HEK293 (cell line): ENCODE measurements around the gene CNFN.

ENCODE experiments used
- FEZF1 ChIP-seq: fragments of 450-650 bp; formaldehyde crosslinking; IDR thresholded peaks from 2 replicates; pipeline ENCODE4 v1.5.1; 2016; ENCODE audit warnings: missing biosample characterization, missing genetic modification characterization
- GLIS1 ChIP-seq: fragments of 450-650 bp; formaldehyde crosslinking; IDR thresholded peaks from 2 replicates; pipeline ENCODE4 v1.5.1; 2016; ENCODE audit warnings: missing biosample characterization, missing genetic modification characterization
- HOXC10 ChIP-seq: sonication (generic); formaldehyde crosslinking; IDR thresholded peaks from 2 replicates; pipeline ENCODE4 v1.8.1; 2023; ENCODE audit warnings: mild to moderate bottlenecking, missing genetic modification reagents
- PBX3 ChIP-seq: sonication (generic); formaldehyde crosslinking; IDR thresholded peaks from 2 replicates; pipeline ENCODE4 v1.8.1; 2022; ENCODE audit warnings: mild to moderate bottlenecking, moderate library complexity, missing genetic modification reagents
- PRDM2 ChIP-seq: fragments of 450-650 bp; formaldehyde crosslinking; IDR thresholded peaks from 2 replicates; pipeline ENCODE4 v1.5.1; 2016; ENCODE audit warnings: missing biosample characterization, missing genetic modification characterization, borderline replicate concordance
- PRDM6 ChIP-seq: fragments of 450-650 bp; formaldehyde crosslinking; IDR thresholded peaks from 2 replicates; pipeline ENCODE4 v1.5.1; 2017; ENCODE audit warnings: missing biosample characterization, missing genetic modification characterization
- SP7 ChIP-seq: fragments of 450-650 bp; formaldehyde crosslinking; IDR thresholded peaks from 2 replicates; pipeline ENCODE4 v1.5.1; 2016; ENCODE audit warnings: missing biosample characterization, missing genetic modification characterization
- TCF7L2 ChIP-seq: IDR thresholded peaks from 2 replicates; pipeline ENCODE4 v1.6.1; 2011; ENCODE audit warnings: low read depth, mild to moderate bottlenecking, inconsistent platforms, low read length, moderate library complexity, borderline replicate concordance
- ZBTB44 ChIP-seq: fragments of 450-650 bp; IDR thresholded peaks from 2 replicates; pipeline ENCODE4 v1.5.1; 2018; ENCODE audit warnings: missing biosample characterization, mild to moderate bottlenecking, missing genetic modification characterization
- ZBTB6 ChIP-seq: fragments of 450-650 bp; formaldehyde crosslinking; IDR thresholded peaks from 2 replicates; pipeline ENCODE4 v1.5.1; 2017; ENCODE audit warnings: missing biosample characterization, missing genetic modification characterization
- ZBTB8A ChIP-seq: fragments of 450-650 bp; formaldehyde crosslinking; IDR thresholded peaks from 2 replicates; pipeline ENCODE4 v1.5.1; 2016; ENCODE audit warnings: missing biosample characterization, missing genetic modification characterization
- ZFP69B ChIP-seq: fragments of 450-650 bp; formaldehyde crosslinking; IDR thresholded peaks from 2 replicates; pipeline ENCODE4 v1.5.1; 2016; ENCODE audit warnings: missing biosample characterization, missing genetic modification characterization
- ZNF18 ChIP-seq: fragments of 450-650 bp; formaldehyde crosslinking; IDR thresholded peaks from 2 replicates; pipeline ENCODE4 v1.5.1; 2016; ENCODE audit warnings: missing biosample characterization, missing genetic modification characterization
- ZNF280D ChIP-seq: fragments of 450-650 bp; formaldehyde crosslinking; IDR thresholded peaks from 2 replicates; pipeline ENCODE4 v1.5.1; 2016; ENCODE audit warnings: missing biosample characterization, missing genetic modification characterization
- ZNF335 ChIP-seq: fragments of 450-650 bp; formaldehyde crosslinking; conservative IDR thresholded peaks from 2 replicates; pipeline ENCODE4 v1.5.1; 2016; ENCODE audit warnings: missing biosample characterization, missing genetic modification characterization
- ZNF394 ChIP-seq: fragments of 450-650 bp; formaldehyde crosslinking; IDR thresholded peaks from 2 replicates; pipeline ENCODE4 v1.5.1; 2016; ENCODE audit warnings: missing biosample characterization, missing genetic modification characterization, mild to moderate bottlenecking, moderate library complexity, borderline replicate concordance
- ZNF423 ChIP-seq: fragments of 450-650 bp; formaldehyde crosslinking; IDR thresholded peaks from 2 replicates; pipeline ENCODE4 v1.5.1; 2016; ENCODE audit warnings: missing biosample characterization, missing genetic modification characterization
- ZNF501 ChIP-seq: fragments of 450-650 bp; formaldehyde crosslinking; IDR thresholded peaks from 2 replicates; pipeline ENCODE4 v1.5.1; 2016; ENCODE audit warnings: missing biosample characterization, missing genetic modification characterization
- ZNF555 ChIP-seq: fragments of 450-650 bp; formaldehyde crosslinking; conservative IDR thresholded peaks from 2 replicates; pipeline ENCODE4 v1.5.1; 2017; ENCODE audit warnings: missing biosample characterization, mild to moderate bottlenecking, missing genetic modification characterization, inconsistent platforms
- ZNF768 ChIP-seq: fragments of 450-650 bp; formaldehyde crosslinking; IDR thresholded peaks from 2 replicates; pipeline ENCODE4 v1.5.1; 2018; ENCODE audit warnings: missing biosample characterization, mild to moderate bottlenecking, missing genetic modification characterization
- ZNF785 ChIP-seq: fragments of 450-650 bp; formaldehyde crosslinking; IDR thresholded peaks from 2 replicates; pipeline ENCODE4 v1.5.1; 2016; ENCODE audit warnings: missing biosample characterization, missing genetic modification characterization
- ZSCAN30 ChIP-seq: fragments of 450-650 bp; IDR thresholded peaks from 2 replicates; pipeline ENCODE4 v1.5.1; 2018; ENCODE audit warnings: missing biosample characterization, mild to moderate bottlenecking, missing genetic modification characterization, moderate library complexity

CNFN gene

GRCh38 chr19:42386974-42387707 lies 3.0 kb downstream of the CNFN start (continued):
- TF ChIP-seq PRDM6 (tag by site-specific recombination): no peak
- TF ChIP-seq ZNF768: no peak
- no peak for TF ChIP-seq HOXC10
- TF ChIP-seq ZNF555: no peak
- peak; percentile 42; the same call in 1 of the 2 replicates for TF ChIP-seq ZNF394 (tag by site-specific recombination)
- peak; percentile 80; the same call in 1 of the 2 replicates for TF ChIP-seq ZNF423 (tag by site-specific recombination)
- peak; percentile 94 for TF ChIP-seq ZFP69B (tag by site-specific recombination)
- peak; percentile 56 for TF ChIP-seq FEZF1 (tag by site-specific recombination)
- no peak for TF ChIP-seq ZBTB6 (tag by site-specific recombination)
- TF ChIP-seq TCF7L2: no peak
- TF ChIP-seq GLIS1 (tag by site-specific recombination): peak; percentile 72
- peak; percentile 83 for TF ChIP-seq SP7
- TF ChIP-seq ZNF335 (tag by site-specific recombination): peak; percentile 99
- TF ChIP-seq PRDM2 (tag by site-specific recombination): no peak
- peak; percentile 99 for TF ChIP-seq ZBTB8A (tag by site-specific recombination)
- TF ChIP-seq ZNF785 (tag by site-specific recombination): peak; percentile 66; the same call in 1 of the 2 replicates
- 0 out of 2 replicates have a peak, but pooled peaks have one; percentile 73 for TF ChIP-seq ZSCAN30 (tag by site-specific recombination)
- TF ChIP-seq ZNF280D (tag by site-specific recombination): no peak
- TF ChIP-seq ZNF18 (tag by site-specific recombination): no peak
- peak; percentile 85 for TF ChIP-seq ZNF501 (tag by site-specific recombination)
- no peak for TF ChIP-seq PBX3 (CRISPR knock-in tag)
- 0 out of 2 replicates have a peak, but pooled peaks have one; percentile 19 for TF ChIP-seq ZBTB44 (tag by site-specific recombination)
